Urothelium cell line (cell line): ENCODE data around the gene METTL24.
"Not testable (repeated sequence)": the region's sequence is repeated elsewhere in the genome, so short reads cannot be mapped to it uniquely, and the experiment has no call there.

ENCODE experiments used
- DNase-seq: peaks from one replicate; pipeline ENCODE4 v3.0.0; 2011; ENCODE audit warnings: low spot score, mixed read lengths
- FAIRE-seq: peaks from 2 replicates; lab custom pipeline; 2011; peaks lifted over from hg19 to GRCh38; lab: Jason Lieb, UNC

Gene METTL24

DNA sequence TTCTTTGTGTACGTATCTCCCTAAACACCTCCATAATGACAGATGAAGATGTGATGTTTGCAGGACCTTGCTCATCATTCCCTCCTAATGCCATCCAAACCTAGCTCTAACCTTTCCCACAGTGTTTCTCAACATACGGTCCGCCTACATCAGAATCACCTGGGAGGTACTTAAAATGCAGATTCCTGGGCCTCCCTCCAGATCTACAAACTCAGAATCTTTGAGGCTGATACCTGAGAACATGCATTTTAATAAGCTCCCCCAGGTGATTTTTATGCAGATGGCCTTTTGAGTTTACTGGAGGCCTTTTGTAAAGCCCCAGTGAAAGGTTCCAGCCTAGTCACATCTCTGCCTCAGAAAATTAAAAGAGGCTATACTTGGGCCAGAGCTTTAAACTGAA is 40.5 kb downstream of the METTL24 start:
- DNase-seq, result no peak
- no peak for FAIRE-seq

GRCh38 chr6:110317189-110317588 is 41.0 kb downstream of the METTL24 start:
- FAIRE-seq (no peak), DNase-seq (no peak)

- FAIRE-seq (no peak), DNase-seq (no peak)
Observed at GRCh38 chr6:110315869-110316398, 42.2 kb downstream of the METTL24 start.

GRCh38 chr6:110315207-110315868 is 42.8 kb downstream of the METTL24 start:
- DNase-seq (no peak), FAIRE-seq (no peak)

DNA sequence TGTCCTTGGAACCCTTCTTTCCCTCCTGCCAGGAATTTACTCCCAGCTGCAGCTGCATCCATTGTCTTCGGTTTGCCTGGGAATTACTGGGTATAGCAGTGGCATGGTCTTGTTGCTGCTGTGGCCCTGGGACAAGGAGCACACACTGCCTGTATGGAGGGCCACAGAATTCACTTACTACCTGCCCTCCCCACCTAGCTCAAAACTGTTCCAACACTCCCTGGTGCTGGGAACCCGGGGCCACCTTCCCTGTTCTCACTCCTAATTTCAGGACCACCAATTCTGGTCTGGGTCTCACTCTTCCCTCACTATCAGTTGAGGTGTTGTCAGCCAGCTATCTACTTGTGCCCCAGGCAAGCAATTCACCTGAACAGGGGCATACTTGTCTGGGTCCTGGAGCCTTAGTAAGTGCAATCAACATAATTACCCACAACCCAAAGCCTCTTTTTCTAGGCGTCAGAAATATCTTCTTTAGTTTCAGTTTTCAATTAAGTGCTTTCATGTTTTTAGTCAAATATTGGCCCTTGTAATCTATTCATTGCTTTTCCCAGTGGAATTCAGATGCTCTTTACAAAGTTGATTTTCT is 47.2 kb downstream of the METTL24 start:
- no peak for FAIRE-seq
- DNase-seq, result no peak

- not testable (repeated sequence) for DNase-seq, FAIRE-seq
Observed at GRCh38 chr6:110309432-110309831, 48.7 kb downstream of the METTL24 start.

- FAIRE-seq, result no peak
- DNase-seq, result no peak
Observed at GRCh38 chr6:110307368-110307767, 50.8 kb downstream of the METTL24 start.

- DNase-seq, FAIRE-seq: not testable (repeated sequence)
Observed at GRCh38 chr6:110305832-110306231, 52.3 kb downstream of the METTL24 start.

GRCh38 chr6:110303692-110304091 is 54.5 kb downstream of the METTL24 start:
- not testable (repeated sequence) for DNase-seq, FAIRE-seq

DNA sequence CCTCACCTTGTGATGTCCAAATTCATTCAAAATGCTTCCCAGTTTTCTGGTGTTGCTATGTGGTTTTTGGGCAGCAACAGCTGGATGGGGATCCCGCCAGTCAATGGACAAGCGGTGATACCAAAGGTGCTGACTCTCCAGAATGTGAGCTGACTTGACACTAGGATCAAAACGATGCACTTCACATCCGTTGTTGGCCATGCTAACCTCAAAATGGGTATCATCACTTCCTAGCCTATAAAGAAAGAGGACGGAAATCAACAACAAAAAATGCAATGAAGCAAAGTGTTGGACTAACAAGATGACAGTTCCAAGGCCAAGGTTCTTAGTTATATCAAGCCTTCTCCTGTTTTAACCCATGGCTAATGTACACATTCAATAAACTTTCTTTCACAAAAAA is 59.2 kb downstream of the METTL24 start:
- FAIRE-seq (no peak), DNase-seq (no peak)

GRCh38 chr6:110298411-110298810 is 59.7 kb downstream of the METTL24 start:
- DNase-seq, result no peak
- no peak for FAIRE-seq

DNA sequence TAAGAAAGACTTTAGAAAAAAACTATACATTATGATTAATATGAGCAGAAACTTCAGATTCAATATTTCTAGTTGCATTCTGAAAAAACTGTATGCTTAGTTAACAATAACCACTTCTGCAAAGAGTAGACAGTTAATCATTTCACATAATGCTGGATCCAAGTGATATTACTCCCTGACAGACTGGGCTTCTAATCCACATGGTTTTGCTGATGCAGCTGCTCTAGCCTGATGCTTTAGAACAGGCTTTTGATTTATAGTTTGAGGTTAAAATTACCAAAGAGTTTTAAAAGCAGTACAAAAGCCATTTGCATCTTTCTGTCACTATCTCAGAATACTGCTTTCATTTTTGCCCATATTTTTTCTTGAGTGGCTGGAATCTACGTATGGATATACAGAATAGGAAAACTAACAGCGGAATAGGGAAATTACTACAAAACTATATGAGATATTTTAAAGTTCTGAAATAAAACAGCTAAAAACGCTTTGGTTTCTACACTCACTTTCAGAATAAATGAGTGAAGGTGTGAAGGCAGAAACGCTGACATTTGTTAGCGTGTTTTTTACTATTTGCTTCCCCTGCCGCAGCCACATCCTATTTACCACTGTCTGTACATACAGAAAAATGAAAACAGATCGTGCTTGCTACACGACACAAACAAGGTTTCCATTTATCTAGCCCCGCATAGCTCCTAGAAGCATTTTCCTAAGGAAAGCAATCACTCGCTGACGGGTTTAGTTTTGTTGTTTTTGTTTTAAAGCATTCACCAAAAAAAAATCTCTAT is 61.7 kb downstream of the METTL24 start:
- FAIRE-seq (no peak), DNase-seq (no peak)

GRCh38 chr6:110295451-110296165 is 62.5 kb downstream of the METTL24 start:
- DNase-seq (no peak), FAIRE-seq (no peak)

DNA sequence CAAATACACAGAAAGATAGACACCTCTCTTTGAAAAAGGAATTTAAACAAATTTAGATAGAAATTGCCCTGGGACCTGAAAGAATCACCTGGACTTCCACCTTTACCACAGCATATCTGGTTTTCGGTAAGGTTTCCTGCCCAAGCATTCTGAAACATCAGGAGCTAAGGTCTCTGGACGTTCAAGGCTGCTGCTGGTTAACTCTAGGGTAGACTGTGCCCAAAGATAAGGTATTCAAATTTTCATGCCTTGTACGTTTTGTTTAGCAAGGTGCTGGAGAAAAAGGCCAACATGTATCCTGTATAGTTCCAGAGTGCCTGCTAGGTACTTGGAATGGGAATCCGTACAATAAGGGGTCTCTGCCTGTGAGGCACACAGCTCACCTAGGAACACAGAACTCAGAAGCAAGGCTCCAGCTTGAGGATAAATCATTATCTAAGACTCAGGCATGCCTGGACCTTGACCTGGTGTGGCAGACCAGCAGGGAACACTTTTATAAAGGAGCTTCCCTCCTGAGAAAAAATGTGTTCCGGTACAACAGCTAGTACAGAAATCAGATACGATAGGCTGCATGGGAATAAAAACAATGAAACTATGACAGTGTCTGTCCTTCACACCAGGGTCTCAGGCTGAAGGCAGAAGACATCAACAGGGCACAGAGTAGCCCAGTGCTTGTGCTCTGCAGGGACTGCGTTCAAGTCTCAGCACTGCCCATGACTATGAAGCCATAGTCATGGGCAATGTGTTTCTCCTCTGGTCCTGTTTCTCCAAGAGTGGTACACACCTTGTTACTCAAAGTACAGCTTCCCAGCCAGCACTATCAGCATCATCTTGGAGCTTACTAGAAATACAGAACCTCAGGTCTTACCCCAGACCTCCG is 70.4 kb downstream of the METTL24 start:
- no peak for DNase-seq
- no peak for FAIRE-seq

DNA sequence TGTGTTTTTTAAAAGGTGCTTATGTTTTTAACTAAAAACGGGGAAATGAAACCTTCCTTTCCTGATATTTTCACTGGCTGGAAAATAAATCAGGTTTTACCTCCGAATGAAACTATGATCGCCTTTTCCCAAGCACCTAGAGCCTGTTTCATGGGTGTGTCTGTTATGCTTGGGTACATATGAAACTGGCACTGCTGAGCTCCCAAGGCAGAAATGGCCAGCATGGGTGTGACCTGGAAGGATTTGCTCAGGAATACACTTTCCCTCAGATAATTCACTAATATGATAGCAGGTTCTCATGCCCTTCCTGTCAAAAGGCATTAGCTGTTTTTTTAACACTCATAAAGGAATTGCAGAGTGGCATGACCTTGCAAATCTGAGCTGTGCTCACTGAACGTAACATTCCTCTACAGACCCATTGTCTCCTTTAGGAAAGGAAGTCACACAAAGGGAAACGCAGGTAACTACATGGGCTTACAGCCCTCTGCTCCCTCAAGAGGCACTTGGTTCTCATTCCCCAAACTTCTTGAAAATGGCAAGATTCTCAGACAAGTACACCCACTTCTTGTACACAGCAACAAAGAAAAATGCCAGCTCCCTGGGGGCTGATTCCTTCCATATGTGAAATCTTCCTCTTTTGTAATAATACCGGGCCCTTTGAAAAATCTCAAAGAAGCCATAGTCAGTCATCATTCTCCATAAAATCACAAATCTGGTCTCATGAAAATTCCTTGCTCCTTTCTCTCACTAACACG is 72.7 kb downstream of the METTL24 start:
- DNase-seq, result no peak
- no peak for FAIRE-seq

DNA sequence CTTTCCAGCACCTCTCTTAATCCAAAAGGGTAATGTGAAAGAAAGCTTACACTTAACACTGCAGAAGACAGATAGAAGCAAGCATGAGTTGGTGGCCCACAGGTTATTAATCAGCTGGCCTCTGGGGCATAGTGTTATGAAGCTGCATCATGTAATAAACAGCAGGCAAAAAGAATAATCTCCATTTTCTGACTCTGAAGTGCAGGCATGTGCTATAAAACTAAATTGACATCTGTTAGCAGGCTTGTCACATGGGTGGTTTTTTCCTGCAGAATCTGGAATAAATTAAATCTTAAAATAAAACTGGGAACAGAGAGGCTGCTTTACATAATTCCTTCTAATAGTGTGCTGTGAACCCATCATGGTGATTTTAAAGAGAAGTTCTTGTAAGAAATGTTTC is 73.3 kb downstream of the METTL24 start:
- FAIRE-seq (no peak), DNase-seq (no peak)

DNA sequence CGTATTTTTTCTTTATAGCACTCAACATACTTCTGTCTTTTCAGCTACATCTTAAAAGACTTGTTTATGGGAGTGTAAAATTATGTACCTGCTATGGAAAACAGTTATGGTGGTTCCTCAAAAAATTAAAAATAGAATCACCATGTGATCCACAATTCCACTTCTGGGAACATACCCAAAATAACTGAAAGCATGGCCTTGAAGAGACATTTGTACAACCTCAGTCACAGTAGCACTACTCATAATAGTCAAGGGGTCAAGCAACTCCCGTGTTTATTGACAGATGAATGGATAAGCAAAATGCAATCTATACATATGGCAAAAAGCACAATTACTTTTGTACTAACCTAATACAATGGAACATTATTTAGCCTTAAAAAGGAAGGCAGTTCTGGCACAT is 74.5 kb downstream of the METTL24 start:
- DNase-seq (no peak), FAIRE-seq (no peak)

DNA sequence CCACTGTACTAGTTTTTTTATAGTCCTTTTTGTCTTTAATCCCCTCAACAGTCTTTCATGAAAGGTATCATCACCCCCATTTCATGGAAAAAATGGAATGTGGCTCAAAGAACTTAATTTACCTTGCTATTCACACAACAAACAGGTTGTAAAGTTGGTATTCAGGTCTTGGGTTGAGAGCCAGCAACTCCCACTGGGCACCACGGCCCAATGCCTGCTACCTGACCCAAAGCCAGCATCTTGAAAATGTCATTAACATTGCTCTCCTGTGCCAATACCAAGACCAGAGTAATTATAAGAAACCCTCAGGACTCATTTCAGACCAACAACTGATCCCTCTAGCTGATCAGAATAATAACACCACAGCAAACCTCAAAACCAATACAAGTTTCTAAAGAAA is 75.7 kb downstream of the METTL24 start:
- FAIRE-seq (no peak), DNase-seq (no peak)

GRCh38 chr6:110277100-110277665 is 81.0 kb downstream of the METTL24 start:
- FAIRE-seq, result no peak
- no peak for DNase-seq
